ENCODE results near the gene IL10RA.

IL10RA gene

GRCh38 chr11:117950301-117950700 is 35.9 kb upstream of the IL10RA start:
- no peak overlapping the region for H3K18ac ChIP-seq (ENCODE audit: low read length)
- no peak for DNase-seq (ENCODE audit: low spot score)

GRCh38 chr11:117950993-117951961 is 34.9 kb upstream of the IL10RA start:
- Histone ChIP-seq H3K23ac (ENCODE audit: low read depth, low read length, poor library complexity) (no peak overlapping the region), H3K79me1 (ENCODE audit: low read depth, low read length) (no peaks in the 10 kb centered on the region), H3K4ac (ENCODE audit: low read length) (no peak overlapping the region), H2BK120ac (ENCODE audit: low read depth, low read length) (no peak overlapping the region), H3K18ac (ENCODE audit: low read length) (no peak overlapping the region), H2AFZ (ENCODE audit: low read length) (no peak overlapping the region), H4K91ac (ENCODE audit: low read depth, low read length, poor library complexity) (no peak overlapping the region), H3K14ac (ENCODE audit: low read length) (peak overlapping the region; percentile 47), H3K4me1 (ENCODE audit: control insufficient read depth in 2 of 2, insufficient read depth in 1 of 2, low read depth in 1 of 2, low read length in 2 of 2) (peaks cover 0 to 4% of the 10 kb centered on the region in 2 donors), H3K36me3 (replicated peaks in 1 of 2; ENCODE audit: control insufficient read depth in 2 of 2, insufficient read depth in 2 of 2, low read length in 2 of 2) (no peaks in the 10 kb centered on the region), H4K8ac (ENCODE audit: low read depth, low read length) (no peak overlapping the region), H3K9me3 (replicated peaks in 1 of 2; ENCODE audit: control insufficient read depth in 2 of 2, insufficient read depth in 1 of 2, low read depth in 1 of 2, low read length in 2 of 2) (no peaks in the 10 kb centered on the region), H2BK12ac (ENCODE audit: low read length) (no peak overlapping the region), H3K4me3 (ENCODE audit: low read length in 2 of 2) (no peak overlapping the region), H3K9ac (ENCODE audit: low read depth, low read length, poor library complexity) (peak overlapping the region; percentile 39), H2BK15ac (ENCODE audit: low read length) (no peak overlapping the region), H3K27ac (replicated peaks; ENCODE audit: low read length) (no peak overlapping the region), H3K4me2 (ENCODE audit: insufficient read depth, low read length, poor library complexity, severe bottlenecking) (no peak overlapping the region), H3K27me3 (ENCODE audit: control insufficient read depth in 3 of 3, insufficient read depth in 3 of 3, low read depth in 1 of 3, low read length in 3 of 3) (peaks cover 0 to 5% (median 0%) of the 10 kb centered on the region in 3 experiments), H2AK5ac (ENCODE audit: low read depth, low read length) (no peak overlapping the region), H2BK5ac (ENCODE audit: low read length) (no peak overlapping the region)
- no CpG with 5 or more reads among the region's 15 CpGs for WGBS, 2 donors (ENCODE audit: extremely low coverage in 2 of 2, insufficient read length in 2 of 2, insufficient replicate concordance in 1 of 2)
- no peak for DNase-seq (ENCODE audit: low spot score)

More at GRCh38 chr11:117950301-117950700, 35.9 kb upstream of the IL10RA start:
- H2AFZ ChIP-seq (ENCODE audit: low read length) = no peak overlapping the region
- no peak overlapping the region for H3K9ac ChIP-seq (ENCODE audit: low read depth, low read length, poor library complexity)
- peaks cover 0 to 5% (median 0%) of the 10 kb centered on the region in 3 experiments for H3K27me3 ChIP-seq (ENCODE audit: control insufficient read depth in 3 of 3, insufficient read depth in 3 of 3, low read depth in 1 of 3, low read length in 3 of 3)
- H2AK5ac ChIP-seq (ENCODE audit: low read depth, low read length) = no peak overlapping the region
- no peak overlapping the region for H2BK120ac ChIP-seq (ENCODE audit: low read depth, low read length)
- H2BK12ac ChIP-seq (ENCODE audit: low read length) = no peak overlapping the region
- no peak overlapping the region for H3K27ac ChIP-seq (replicated peaks; ENCODE audit: low read length)
- H3K4me3 ChIP-seq (ENCODE audit: low read length in 2 of 2) = no peak overlapping the region
- no peaks in the 10 kb centered on the region for H3K36me3 ChIP-seq (replicated peaks in 1 of 2; ENCODE audit: control insufficient read depth in 2 of 2, insufficient read depth in 2 of 2, low read length in 2 of 2)
- peaks cover 0 to 4% of the 10 kb centered on the region in 2 donors for H3K4me1 ChIP-seq (ENCODE audit: control insufficient read depth in 2 of 2, insufficient read depth in 1 of 2, low read depth in 1 of 2, low read length in 2 of 2)
- WGBS, 2 donors (ENCODE audit: extremely low coverage in 2 of 2, insufficient read length in 2 of 2, insufficient replicate concordance in 1 of 2) = no CpG with 5 or more reads among the region's 5 CpGs
- no peak overlapping the region for H2BK15ac ChIP-seq (ENCODE audit: low read length)
- H4K8ac ChIP-seq (ENCODE audit: low read depth, low read length) = no peak overlapping the region
- no peak overlapping the region for H3K14ac ChIP-seq (ENCODE audit: low read length)
- H3K9me3 ChIP-seq (replicated peaks in 1 of 2; ENCODE audit: control insufficient read depth in 2 of 2, insufficient read depth in 1 of 2, low read depth in 1 of 2, low read length in 2 of 2) = no peaks in the 10 kb centered on the region
- H3K79me1 ChIP-seq (ENCODE audit: low read depth, low read length) = no peaks in the 10 kb centered on the region
- no peak overlapping the region for H3K4ac ChIP-seq (ENCODE audit: low read length)
- H3K23ac ChIP-seq (ENCODE audit: low read depth, low read length, poor library complexity) = no peak overlapping the region
- H2BK5ac ChIP-seq (ENCODE audit: low read length) = no peak overlapping the region
- no peak overlapping the region for H3K4me2 ChIP-seq (ENCODE audit: insufficient read depth, low read length, poor library complexity, severe bottlenecking)
- no peak overlapping the region for H4K91ac ChIP-seq (ENCODE audit: low read depth, low read length, poor library complexity)

GRCh38 chr11:117953024-117953671 is 33.0 kb upstream of the IL10RA start:
- H4K8ac ChIP-seq (ENCODE audit: low read depth, low read length) = no peak overlapping the region

GRCh38 chr11:117958949-117959348 is 27.2 kb upstream of the IL10RA start:
- H3K4ac ChIP-seq (ENCODE audit: low read length) = no peak overlapping the region
- no peaks in the 10 kb centered on the region for H3K27me3 ChIP-seq (ENCODE audit: control insufficient read depth in 3 of 3, insufficient read depth in 3 of 3, low read depth in 1 of 3, low read length in 3 of 3)
- no peak overlapping the region for H2BK120ac ChIP-seq (ENCODE audit: low read depth, low read length)
- no peak overlapping the region for H3K18ac ChIP-seq (ENCODE audit: low read length)
- H2BK12ac ChIP-seq (ENCODE audit: low read length) = no peak overlapping the region
- no peak overlapping the region for H3K27ac ChIP-seq (replicated peaks; ENCODE audit: low read length)
- no peak overlapping the region for H3K23ac ChIP-seq (ENCODE audit: low read depth, low read length, poor library complexity)
- H4K91ac ChIP-seq (ENCODE audit: low read depth, low read length, poor library complexity) = no peak overlapping the region
- no peak overlapping the region for H4K8ac ChIP-seq (ENCODE audit: low read depth, low read length)
- H3K36me3 ChIP-seq (replicated peaks in 1 of 2; ENCODE audit: control insufficient read depth in 2 of 2, insufficient read depth in 2 of 2, low read length in 2 of 2) = no peaks in the 10 kb centered on the region
- no peaks in the 10 kb centered on the region for H3K79me1 ChIP-seq (ENCODE audit: low read depth, low read length)
- no peak overlapping the region for H2AK5ac ChIP-seq (ENCODE audit: low read depth, low read length)
- H3K9ac ChIP-seq (ENCODE audit: low read depth, low read length, poor library complexity) = no peak overlapping the region
- H3K9me3 ChIP-seq (replicated peaks in 1 of 2; ENCODE audit: control insufficient read depth in 2 of 2, insufficient read depth in 1 of 2, low read depth in 1 of 2, low read length in 2 of 2) = no peaks in the 10 kb centered on the region
- no peak for DNase-seq (ENCODE audit: low spot score)
- no peak overlapping the region for H2BK5ac ChIP-seq (ENCODE audit: low read length)
- WGBS, 2 donors (ENCODE audit: extremely low coverage in 2 of 2, insufficient read length in 2 of 2, insufficient replicate concordance in 1 of 2) = no CpG with 5 or more reads among the region's 1 CpG
- H3K4me1 ChIP-seq (ENCODE audit: control insufficient read depth in 2 of 2, insufficient read depth in 1 of 2, low read depth in 1 of 2, low read length in 2 of 2) = no peaks in the 10 kb centered on the region
- no peak overlapping the region for H2AFZ ChIP-seq (ENCODE audit: low read length)
- no peak overlapping the region for H3K4me3 ChIP-seq (ENCODE audit: low read length in 2 of 2)
- no peak overlapping the region for H3K14ac ChIP-seq (ENCODE audit: low read length)
- H3K4me2 ChIP-seq (ENCODE audit: insufficient read depth, low read length, poor library complexity, severe bottlenecking) = no peak overlapping the region
- H2BK15ac ChIP-seq (ENCODE audit: low read length) = no peak overlapping the region

More at GRCh38 chr11:117953024-117953671, 33.0 kb upstream of the IL10RA start:
- Histone ChIP-seq H2BK12ac (ENCODE audit: low read length) (no peak overlapping the region), H2BK15ac (ENCODE audit: low read length) (no peak overlapping the region), H3K27ac (replicated peaks; ENCODE audit: low read length) (no peak overlapping the region), H2BK5ac (ENCODE audit: low read length) (no peak overlapping the region), H3K23ac (ENCODE audit: low read depth, low read length, poor library complexity) (no peak overlapping the region), H3K4ac (ENCODE audit: low read length) (no peak overlapping the region), H3K18ac (ENCODE audit: low read length) (no peak overlapping the region), H3K9me3 (replicated peaks in 1 of 2; ENCODE audit: control insufficient read depth in 2 of 2, insufficient read depth in 1 of 2, low read depth in 1 of 2, low read length in 2 of 2) (no peaks in the 10 kb centered on the region), H3K4me1 (ENCODE audit: control insufficient read depth in 2 of 2, insufficient read depth in 1 of 2, low read depth in 1 of 2, low read length in 2 of 2) (peaks cover 0 to 2% of the 10 kb centered on the region in 2 donors), H3K79me1 (ENCODE audit: low read depth, low read length) (no peaks in the 10 kb centered on the region), H3K4me2 (ENCODE audit: insufficient read depth, low read length, poor library complexity, severe bottlenecking) (no peak overlapping the region), H3K9ac (ENCODE audit: low read depth, low read length, poor library complexity) (peak overlapping the region; percentile 5), H3K4me3 (ENCODE audit: low read length in 2 of 2) (no peak overlapping the region), H3K36me3 (replicated peaks in 1 of 2; ENCODE audit: control insufficient read depth in 2 of 2, insufficient read depth in 2 of 2, low read length in 2 of 2) (no peaks in the 10 kb centered on the region), H2BK120ac (ENCODE audit: low read depth, low read length) (no peak overlapping the region), H3K14ac (ENCODE audit: low read length) (no peak overlapping the region), H4K91ac (ENCODE audit: low read depth, low read length, poor library complexity) (no peak overlapping the region), H2AK5ac (ENCODE audit: low read depth, low read length) (no peak overlapping the region), H2AFZ (ENCODE audit: low read length) (no peak overlapping the region), H3K27me3 (ENCODE audit: control insufficient read depth in 3 of 3, insufficient read depth in 3 of 3, low read depth in 1 of 3, low read length in 3 of 3) (peaks cover 0 to 5% (median 0%) of the 10 kb centered on the region in 3 experiments)
- no CpG with 5 or more reads among the region's 3 CpGs for WGBS, 2 donors (ENCODE audit: extremely low coverage in 2 of 2, insufficient read length in 2 of 2, insufficient replicate concordance in 1 of 2)
- no peak for DNase-seq (ENCODE audit: low spot score)
